NCI-H1694 (cell line): ENCODE data around the gene KIF18A.

Source experiments
- DNase-seq: peaks from one replicate; lab custom pipeline; 2025; lab: John Stamatoyannopoulos, UW

The KIF18A gene

DNA sequence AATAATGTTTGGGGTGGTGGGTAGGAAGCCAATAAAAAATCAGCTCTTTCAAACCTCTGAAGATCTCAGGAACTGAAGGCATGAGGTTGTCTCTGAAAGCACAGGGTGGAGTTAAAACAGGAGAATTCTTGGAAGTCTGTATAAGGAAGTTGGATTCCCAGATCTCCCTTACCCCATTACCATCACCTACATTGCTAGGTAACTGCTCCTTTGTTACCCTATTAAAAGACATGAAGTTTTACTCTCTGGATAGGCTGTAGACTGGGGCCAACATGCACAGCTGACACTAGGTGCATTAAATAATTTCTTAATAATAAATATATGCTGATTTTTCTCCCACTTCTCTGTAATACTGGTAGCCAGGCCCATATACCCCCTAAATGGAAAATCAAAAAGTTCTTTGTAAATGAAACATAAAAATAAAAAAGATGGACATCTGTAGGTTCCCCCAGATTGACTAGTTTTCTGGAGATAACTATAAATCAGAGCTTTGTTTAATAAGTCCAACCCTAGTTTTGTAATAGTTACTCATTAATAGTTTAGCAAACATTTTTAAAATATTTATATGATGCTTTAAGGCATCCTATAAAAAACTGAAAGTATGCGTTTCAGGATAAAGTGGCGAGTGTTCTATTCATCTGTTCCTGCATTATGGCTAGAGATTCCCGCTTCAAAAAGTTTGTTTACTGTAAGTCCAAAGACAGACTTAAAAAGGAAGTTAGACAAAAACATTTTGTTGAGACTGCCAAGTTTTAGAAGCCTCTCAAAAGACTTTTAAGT, 63.8 kb downstream of the KIF18A start:
- no peak for DNase-seq

DNA sequence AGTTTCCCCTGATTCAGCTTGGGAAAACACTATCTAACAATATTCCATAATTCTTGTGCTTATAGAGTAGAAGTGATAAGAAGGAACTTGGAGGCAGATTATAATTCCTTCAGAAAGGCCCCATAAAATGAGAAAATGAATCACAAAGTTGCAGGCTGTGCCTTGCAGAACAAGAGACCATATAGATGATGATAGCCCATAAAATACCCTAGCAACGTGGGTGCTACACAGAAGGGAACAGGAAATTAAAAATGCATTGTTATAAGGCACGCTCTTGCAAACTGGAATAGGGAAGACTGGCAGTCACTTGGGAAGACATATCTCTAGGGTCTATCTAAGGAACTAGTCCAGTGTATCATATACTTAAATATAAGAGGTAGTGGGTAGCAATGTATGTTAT, 67.6 kb downstream of the KIF18A start:
- DNase-seq, result no peak

DNA sequence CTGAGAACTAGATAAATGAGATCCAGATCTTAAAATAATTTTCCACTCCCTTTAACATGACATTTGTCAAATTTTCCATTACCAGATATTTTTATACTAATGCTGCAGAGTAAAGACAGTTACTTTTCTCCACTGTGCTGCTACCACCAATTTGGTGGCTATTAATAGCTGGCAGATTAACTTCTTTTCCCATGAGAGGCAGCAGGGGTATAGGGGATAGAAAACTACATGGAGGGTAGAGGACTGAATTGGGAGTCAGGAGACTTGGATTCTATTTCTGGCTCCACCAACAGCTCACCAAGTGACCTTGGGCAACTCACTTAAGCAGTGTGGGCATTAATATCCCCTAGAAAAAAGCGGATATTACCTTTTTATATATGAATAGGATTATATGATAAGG, 69.2 kb downstream of the KIF18A start:
- no peak for DNase-seq

DNA sequence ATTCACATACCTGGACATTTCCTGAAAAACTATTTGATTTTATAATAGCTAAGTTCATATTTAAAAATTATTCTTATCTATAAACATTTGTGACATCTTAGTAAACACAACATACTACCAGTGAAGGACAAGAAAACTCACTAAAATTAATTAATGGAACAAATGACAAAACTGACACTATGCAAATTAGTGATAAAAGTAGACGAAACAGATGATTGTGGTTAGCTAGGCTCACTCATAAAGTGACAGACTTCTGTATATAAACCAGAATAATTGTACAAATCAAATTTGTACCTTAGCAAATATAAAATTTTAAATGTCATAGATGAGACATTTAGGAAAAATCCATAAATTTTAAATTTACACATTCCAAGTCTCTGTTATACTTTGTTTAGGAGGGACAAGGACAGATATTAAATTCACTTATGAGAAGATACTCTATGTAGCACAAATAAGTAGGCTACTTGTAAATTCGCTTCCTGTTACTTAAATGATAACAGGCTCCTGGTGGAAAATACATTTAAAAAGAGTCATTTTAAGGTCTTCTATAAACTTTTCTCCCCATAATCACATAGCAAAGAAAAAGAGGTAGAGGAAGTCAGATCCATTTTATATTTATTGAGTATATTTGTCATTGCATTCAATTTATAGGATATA, 81.2 kb downstream of the KIF18A start:
- no peak for DNase-seq

GRCh38 chr11:28017816-28018215, 90.1 kb downstream of the KIF18A start:
- DNase-seq, result no peak

DNA sequence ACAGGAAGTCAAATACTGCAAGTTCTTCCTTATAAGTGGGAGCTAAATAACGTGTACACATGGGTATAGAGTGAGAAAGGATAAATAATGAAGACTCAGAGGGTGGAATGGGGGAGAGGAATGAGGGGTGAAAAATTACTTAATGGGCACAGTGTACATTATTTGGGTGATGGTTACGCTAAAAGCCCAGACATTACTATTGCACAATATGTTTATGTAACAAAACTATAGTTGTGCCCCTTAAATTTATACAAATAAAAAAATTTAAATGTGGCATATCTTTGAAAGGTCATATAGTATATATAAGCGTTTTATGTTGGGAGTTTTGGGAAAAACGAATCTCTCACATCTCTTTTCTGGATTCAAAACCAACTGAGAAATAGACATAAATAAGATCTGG, 96.1 kb downstream of the KIF18A start:
- DNase-seq, result no peak

DNA sequence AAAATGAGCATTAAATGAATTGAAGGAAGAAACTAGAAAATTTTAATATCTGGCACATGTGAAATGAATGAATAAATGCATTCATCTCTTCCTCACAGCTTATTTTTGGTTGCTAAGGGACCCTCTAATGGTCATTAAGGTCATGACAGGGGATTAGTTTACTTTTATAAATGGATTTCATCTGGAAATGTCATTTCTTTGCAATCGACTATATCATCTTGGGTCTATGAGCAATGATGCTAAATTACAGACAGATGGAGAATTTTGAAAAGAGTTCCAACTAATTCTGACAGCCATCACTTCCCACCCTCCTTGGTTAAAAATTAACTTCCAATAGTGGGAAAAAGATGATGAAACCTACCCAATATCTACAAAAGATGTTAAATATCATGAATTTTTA, 98.0 kb downstream of the KIF18A start:
- DNase-seq, result no peak

DNA sequence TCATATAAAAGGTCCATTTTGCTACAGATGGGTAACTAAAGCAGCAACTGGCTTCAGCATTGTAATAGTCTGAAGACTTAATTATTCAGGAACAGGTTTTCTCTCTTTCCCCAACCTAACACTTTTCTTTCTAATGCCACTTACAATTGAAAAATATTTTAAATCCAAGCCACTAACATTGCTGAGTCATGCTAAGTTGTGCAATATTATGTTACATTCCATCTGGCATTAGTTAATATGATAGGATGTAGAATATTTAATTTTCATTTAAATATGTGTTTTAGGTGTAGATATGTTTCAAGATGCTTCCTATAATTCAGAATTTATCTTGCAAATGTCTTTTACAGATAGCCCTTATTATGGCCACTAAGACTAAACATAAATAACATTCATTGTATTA, 98.6 kb downstream of the KIF18A start:
- no peak for DNase-seq

GRCh38 chr11:28003615-28004014, 104.3 kb downstream of the KIF18A start:
- no peak for DNase-seq

DNA sequence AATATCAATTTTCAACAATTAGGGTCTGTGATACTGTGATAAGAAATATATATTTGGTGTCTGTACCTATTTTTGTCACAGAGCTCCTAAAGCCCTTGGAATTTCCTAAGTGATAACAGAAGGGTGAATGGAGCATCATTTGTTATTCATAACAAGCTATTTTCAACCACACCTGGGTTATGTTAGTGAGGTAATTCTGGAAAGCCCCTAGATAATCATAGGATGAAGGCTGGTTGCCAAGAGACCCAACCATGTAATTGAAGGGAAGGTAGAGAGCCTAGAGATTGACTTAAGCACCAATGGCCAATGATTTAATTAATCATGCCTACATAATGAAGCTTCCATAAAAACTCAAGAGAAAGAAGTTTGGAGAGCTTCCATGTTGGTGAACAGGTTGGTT, 109.4 kb downstream of the KIF18A start:
- no peak for DNase-seq

DNA sequence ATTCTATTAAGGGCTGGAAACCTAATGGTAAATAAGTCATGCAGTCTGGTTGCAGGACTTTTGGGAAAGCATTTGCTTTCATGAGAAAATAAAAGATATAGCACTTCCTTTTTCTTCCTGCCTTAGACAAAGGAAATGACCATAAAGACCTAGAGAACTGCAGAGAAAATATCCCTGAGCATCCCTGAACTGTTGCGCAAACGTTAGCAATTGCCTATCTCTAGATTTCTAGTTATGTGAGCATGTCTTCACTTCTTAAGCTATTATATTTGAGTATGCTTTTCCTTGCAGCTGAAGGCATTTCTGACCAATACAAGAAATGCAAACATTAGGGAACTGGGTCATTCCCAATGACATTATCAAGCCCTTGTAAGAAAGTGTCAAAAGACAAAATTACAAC, 110.6 kb downstream of the KIF18A start:
- DNase-seq, result no peak

- DNase-seq, result no peak
Measured at GRCh38 chr11:27996066-27996465, 111.9 kb downstream of the KIF18A start.

- no peak for DNase-seq
Measured at GRCh38 chr11:27995083-27995482, 112.9 kb downstream of the KIF18A start.

GRCh38 chr11:27991736-27992135, 116.2 kb downstream of the KIF18A start:
- no peak for DNase-seq

DNA sequence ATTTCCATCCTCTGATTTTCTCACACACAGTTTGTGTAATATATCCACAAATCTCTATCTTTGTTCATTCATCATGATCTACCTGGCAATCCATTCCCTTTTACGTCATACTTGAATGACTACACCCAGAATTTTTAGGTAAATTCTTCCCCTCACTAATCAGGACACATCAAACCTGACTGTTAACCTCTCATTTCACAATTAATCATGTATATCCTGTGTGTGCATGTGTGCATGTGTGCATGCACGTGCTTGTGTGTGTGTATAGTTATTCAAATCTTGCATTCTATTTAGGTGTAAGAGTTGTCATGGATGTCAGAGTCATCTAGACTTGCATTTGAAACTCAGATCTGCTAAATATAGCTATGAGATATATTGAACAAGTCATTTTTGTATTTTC, 130.4 kb downstream of the KIF18A start:
- no peak for DNase-seq

DNA sequence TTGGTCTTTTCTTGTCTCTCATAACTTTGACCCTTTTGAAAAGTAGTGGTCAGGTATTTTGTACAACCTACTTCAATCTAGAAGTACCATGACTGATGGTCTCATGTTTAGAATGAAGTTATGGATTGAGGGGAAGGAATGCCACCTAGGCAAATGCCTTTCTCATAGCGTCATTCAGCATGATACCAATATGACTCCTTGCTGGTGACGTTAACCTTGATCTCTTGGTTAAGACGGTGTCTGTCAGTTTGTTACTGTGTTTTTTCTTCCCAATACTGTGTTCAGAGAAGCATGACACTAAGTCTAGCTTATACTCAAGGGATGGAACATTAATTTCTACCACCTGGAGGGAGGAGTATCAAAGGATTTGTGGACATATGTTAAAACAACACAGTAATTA, 130.9 kb downstream of the KIF18A start:
- no peak for DNase-seq

DNA sequence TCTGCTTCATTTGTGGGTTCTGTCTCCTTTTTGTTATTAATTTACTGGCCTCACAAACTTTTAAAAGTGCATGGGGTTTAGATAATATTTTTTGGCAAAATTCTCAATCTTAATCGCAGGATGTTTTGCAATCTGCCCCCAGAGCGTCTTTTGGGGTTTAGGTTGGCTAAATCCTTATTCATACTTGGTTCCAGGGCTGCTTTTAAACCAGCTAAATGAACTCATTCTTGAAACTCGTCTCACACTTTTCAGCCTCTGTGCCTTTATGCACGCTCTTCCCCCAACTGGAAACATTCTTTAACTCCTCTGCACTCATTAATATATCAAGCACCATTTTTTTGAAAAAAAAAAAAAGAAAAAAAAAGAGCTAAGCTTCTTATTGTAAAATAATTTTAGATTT, 131.7 kb downstream of the KIF18A start:
- no peak for DNase-seq

DNA sequence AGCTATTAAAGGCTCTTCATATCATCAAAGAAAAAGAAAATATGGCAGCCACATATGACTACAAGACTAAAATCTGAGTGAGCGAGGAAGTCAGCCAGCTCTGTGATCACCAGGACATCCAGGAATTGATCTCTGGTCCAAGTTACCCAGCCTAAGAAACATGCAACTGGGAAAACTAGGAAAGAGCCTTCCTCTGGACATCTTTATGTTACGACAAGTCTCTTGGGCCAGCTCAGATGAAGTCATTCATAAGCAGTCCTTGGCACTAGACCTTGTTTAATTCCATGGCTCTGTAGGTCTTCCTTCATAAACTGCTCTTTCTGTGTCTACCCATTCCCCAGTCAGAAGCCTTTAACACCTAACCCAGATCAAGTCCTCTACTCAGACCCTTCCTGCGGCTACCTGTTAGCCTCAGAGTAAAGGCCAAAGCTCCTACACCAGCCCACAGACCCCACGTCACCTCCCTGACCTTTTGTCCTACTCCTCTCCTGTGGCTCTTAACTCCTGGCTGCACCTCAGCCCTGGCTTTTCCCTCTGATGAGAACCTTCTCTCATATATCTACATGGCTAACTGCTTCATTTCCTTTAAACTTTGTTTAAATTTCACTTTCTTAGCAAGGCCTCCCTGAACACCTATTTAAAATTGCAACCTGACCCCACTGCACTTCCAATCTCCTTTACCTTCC, 134.0 kb downstream of the KIF18A start:
- DNase-seq, result no peak

- no peak for DNase-seq
Measured at GRCh38 chr11:27972522-27973170, 135.3 kb downstream of the KIF18A start.

GRCh38 chr11:27971171-27971570, 136.8 kb downstream of the KIF18A start:
- no peak for DNase-seq
